Retinal pigment epithelial cell (primary cell): ENCODE measurements around the gene TRIM37.

ENCODE experiments used
- DNase-seq: peaks from one replicate; pipeline ENCODE4 v3.0.0-alpha.2; 2010; ENCODE audit warnings: low read depth
- H3K4me3 ChIP-seq: 2 replicates; pipeline ENCODE4 v1.5.1; 2011; ENCODE audit warnings: mild to moderate bottlenecking, low read length, control low read depth, moderate library complexity
- CTCF ChIP-seq: conservative IDR thresholded peaks from 2 replicates; pipeline ENCODE4 v1.5.1; 2011; ENCODE audit warnings: low read depth, low read length, control low read depth, inconsistent platforms

Gene TRIM37

DNA sequence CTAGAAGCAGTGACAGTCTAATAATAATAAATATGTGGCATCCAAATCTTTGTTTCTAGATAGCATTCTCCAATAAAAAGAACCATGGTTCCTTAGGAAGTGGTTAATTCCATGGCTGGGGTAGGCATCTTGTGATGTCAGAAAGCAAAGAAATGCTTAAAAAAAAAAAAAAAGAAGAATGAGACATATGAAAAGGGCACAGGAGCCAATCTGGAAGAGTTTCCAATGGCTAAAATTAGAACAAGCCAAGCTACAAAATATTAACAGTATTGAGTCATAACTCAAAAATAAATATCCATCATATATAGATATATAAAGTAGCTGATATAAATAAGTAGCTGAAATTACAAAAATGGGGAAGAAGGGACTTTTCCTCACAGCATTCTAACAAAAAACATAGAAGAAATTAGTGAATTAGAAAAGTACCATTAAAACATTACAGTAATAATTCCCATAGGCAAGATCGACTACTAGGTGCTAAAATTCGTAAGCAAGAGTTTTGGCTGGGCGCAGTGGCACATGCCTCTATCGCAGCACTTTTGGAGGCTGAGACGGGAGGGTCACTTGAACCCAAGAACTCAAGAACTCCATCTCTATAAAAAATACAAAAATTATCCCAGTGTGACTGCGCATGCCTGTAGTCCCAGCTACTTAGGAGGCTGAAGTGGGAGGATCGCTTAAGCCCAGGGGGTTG is 111.3 kb downstream of the TRIM37 start:
- no peak for TF ChIP-seq CTCF
- no peak overlapping the region for H3K4me3 ChIP-seq
- DNase-seq = no peak

- no peak for TF ChIP-seq CTCF
- no peak overlapping the region for H3K4me3 ChIP-seq
- no peak for DNase-seq
These were observed 113.4 kb downstream of the TRIM37 start for GRCh38 chr17:58993311-58993710.

GRCh38 chr17:58991718-58992331 is 114.9 kb downstream of the TRIM37 start:
- peak; percentile 66 for DNase-seq
- no peak overlapping the region for H3K4me3 ChIP-seq
- no peak for TF ChIP-seq CTCF

- no peak overlapping the region for H3K4me3 ChIP-seq
- no peak for TF ChIP-seq CTCF
- no peak for DNase-seq
These were observed 117.1 kb downstream of the TRIM37 start for GRCh38 chr17:58989629-58990028.

- no peak for TF ChIP-seq CTCF
- no peak for DNase-seq
- no peak overlapping the region for H3K4me3 ChIP-seq
These were observed 120.7 kb downstream of the TRIM37 start for GRCh38 chr17:58985971-58986370.

DNA sequence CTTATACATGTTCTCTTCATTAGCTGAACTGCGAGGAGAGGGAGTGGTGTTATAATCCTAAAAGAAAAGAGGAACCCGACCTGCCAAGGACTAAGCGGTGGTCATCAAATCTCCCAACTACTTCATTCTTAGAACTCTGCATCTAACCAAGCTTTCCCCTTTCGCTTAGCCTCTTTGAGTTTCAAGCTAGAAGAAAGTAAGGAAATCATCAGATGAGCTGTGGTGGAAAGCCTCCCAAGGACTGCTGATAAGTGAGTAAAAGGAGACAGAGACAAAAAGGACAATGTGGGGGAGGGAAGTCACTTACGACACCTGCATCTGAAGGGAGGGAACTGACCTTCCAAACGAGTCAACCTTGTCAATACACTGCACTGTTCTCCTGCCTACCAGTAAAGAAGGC is 121.3 kb downstream of the TRIM37 start:
- TF ChIP-seq CTCF = no peak
- DNase-seq = no peak
- H3K4me3 ChIP-seq = no peak overlapping the region

DNA sequence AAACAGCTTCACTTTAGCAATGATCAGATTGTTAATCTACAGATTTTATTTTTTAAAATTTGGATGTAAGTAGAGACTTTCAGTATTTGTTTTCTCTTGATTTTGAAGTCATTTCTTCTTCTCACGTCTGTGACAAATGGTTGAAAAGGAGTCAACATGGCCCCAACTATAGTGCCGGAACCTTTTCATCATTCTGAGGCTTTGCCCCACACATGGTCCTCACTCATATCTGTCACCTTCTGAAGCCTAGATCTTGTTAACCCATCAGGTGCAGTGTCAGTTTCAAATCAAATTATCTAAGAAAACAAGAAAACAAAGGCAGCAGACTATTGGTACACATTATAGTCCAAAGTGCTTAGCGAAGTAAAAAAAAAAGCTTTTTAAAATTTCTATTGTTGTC is 124.1 kb downstream of the TRIM37 start:
- no peak for DNase-seq
- TF ChIP-seq CTCF = no peak
- H3K4me3 ChIP-seq = no peak overlapping the region
